Measurements from ENCODE around the gene ADAMTS12. TPM values are rescaled to one million over a fixed set of nuclear protein-coding genes. Genes with fewer than 3 reads are reported as not detected.

ADAMTS12 gene
- total RNA-seq, 1 donor from 2014 or later: 0.54 TPM

- no peak for TF ChIP-seq CTCF (IDR thresholded peaks at IDR 0.05; ENCODE audit: partially characterized antibody, unreplicated experiment)
- Mint-ChIP-seq H3K9me3 (ENCODE audit: unreplicated experiment) (peaks cover 3% of the 10 kb centered on the region), H3K36me3 (ENCODE audit: unreplicated experiment) (peaks cover 6% of the 10 kb centered on the region), H3K4me1 (ENCODE audit: low read depth, unreplicated experiment) (no peaks in the 10 kb centered on the region), H3K27me3 (ENCODE audit: unreplicated experiment) (no peaks in the 10 kb centered on the region), H3K27ac (ENCODE audit: unreplicated experiment) (no peak overlapping the region), H3K4me3 (ENCODE audit: unreplicated experiment) (no peak overlapping the region)
- no peak for DNase-seq
These were observed 13.6 kb upstream of the ADAMTS12 start for GRCh38 chr5:33905381-33905780.

DNA sequence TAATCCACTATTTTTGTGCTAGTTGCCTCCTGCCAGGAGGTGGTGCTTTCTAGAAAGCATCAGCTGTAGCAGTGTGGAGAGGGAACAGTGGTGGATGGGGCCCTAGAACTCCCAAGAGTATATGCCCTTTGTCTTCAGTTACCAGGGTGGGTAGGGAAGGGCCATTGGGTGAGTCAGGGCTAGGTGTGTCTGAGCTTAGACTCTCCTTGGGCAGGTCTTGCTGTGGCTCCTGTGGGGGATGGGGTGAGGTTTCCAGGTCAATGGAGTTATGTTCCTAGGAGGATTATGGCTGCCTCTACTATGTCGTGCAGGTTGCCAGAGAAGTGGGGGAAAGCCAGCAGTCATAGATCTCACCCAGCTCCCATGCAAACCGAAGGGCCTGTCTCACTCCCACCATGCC, 11.3 kb upstream of the ADAMTS12 start:
- no peak for DNase-seq
- Mint-ChIP-seq H3K27ac (ENCODE audit: unreplicated experiment) (no peak overlapping the region), H3K9me3 (ENCODE audit: unreplicated experiment) (peaks cover 3% of the 10 kb centered on the region), H3K4me3 (ENCODE audit: unreplicated experiment) (no peak overlapping the region), H3K27me3 (ENCODE audit: unreplicated experiment) (no peaks in the 10 kb centered on the region), H3K4me1 (ENCODE audit: low read depth, unreplicated experiment) (no peaks in the 10 kb centered on the region), H3K36me3 (ENCODE audit: unreplicated experiment) (peaks cover 6% of the 10 kb centered on the region)
- TF ChIP-seq CTCF (IDR thresholded peaks at IDR 0.05; ENCODE audit: partially characterized antibody, unreplicated experiment): no peak

GRCh38 chr5:33901156-33901555, 9.4 kb upstream of the ADAMTS12 start:
- Mint-ChIP-seq H3K4me1 (ENCODE audit: low read depth, unreplicated experiment) (no peaks in the 10 kb centered on the region), H3K9me3 (ENCODE audit: unreplicated experiment) (no peaks in the 10 kb centered on the region), H3K27me3 (ENCODE audit: unreplicated experiment) (no peaks in the 10 kb centered on the region), H3K36me3 (ENCODE audit: unreplicated experiment) (no peaks in the 10 kb centered on the region), H3K4me3 (ENCODE audit: unreplicated experiment) (no peak overlapping the region), H3K27ac (ENCODE audit: unreplicated experiment) (no peak overlapping the region)
- no peak for TF ChIP-seq CTCF (IDR thresholded peaks at IDR 0.05; ENCODE audit: partially characterized antibody, unreplicated experiment)
- no peak for DNase-seq

- Mint-ChIP-seq H3K27me3 (ENCODE audit: unreplicated experiment) (peaks cover 3% of the 10 kb centered on the region), H3K9me3 (ENCODE audit: unreplicated experiment) (peaks cover 1% of the 10 kb centered on the region), H3K27ac (ENCODE audit: unreplicated experiment) (no peak overlapping the region), H3K4me1 (ENCODE audit: low read depth, unreplicated experiment) (peaks cover 2% of the 10 kb centered on the region), H3K4me3 (ENCODE audit: unreplicated experiment) (no peak overlapping the region), H3K36me3 (ENCODE audit: unreplicated experiment) (no peaks in the 10 kb centered on the region)
- no peak for TF ChIP-seq CTCF (IDR thresholded peaks at IDR 0.05; ENCODE audit: partially characterized antibody, unreplicated experiment)
- DNase-seq: no peak
These were observed 2.8 kb upstream of the ADAMTS12 start for GRCh38 chr5:33894566-33894965.

- no peak overlapping the region for H3K27ac Mint-ChIP-seq (ENCODE audit: unreplicated experiment)
- peaks cover 1% of the 10 kb centered on the region for H3K9me3 Mint-ChIP-seq (ENCODE audit: unreplicated experiment)
- TF ChIP-seq CTCF (IDR thresholded peaks at IDR 0.05; ENCODE audit: partially characterized antibody, unreplicated experiment): no peak
- DNase-seq: no peak
- peaks cover 3% of the 10 kb centered on the region for H3K27me3 Mint-ChIP-seq (ENCODE audit: unreplicated experiment)
- peaks cover 2% of the 10 kb centered on the region for H3K4me1 Mint-ChIP-seq (ENCODE audit: low read depth, unreplicated experiment)
- H3K36me3 Mint-ChIP-seq (ENCODE audit: unreplicated experiment): no peaks in the 10 kb centered on the region
- H3K4me3 Mint-ChIP-seq (ENCODE audit: unreplicated experiment): peak overlapping the region; percentile 89
These were observed 889 bp upstream of the ADAMTS12 start for GRCh38 chr5:33892620-33893137.
